Skin epidermis (tissue), 12 donors: ENCODE data around the gene CHSY3.

ENCODE experiments used
- H3K27ac ChIP-seq, 21 experiments: fragments of 200-600 bp; sonication (generic) in 11 of 21; one replicate each; pipeline ENCODE4 v1.5.0; 2020; ENCODE audit warnings: mild to moderate bottlenecking in 3 of 21, inconsistent platforms in 2 of 21, moderate library complexity in 2 of 21
- H3K4me3 ChIP-seq, 7 experiments: fragments of 200-600 bp; sonication (generic) in 2 of 7; one replicate each; pipeline ENCODE4 v1.5.0; 2020; ENCODE audit warnings: inconsistent platforms in 2 of 7, mild to moderate bottlenecking in 2 of 7, moderate library complexity in 1 of 7

The CHSY3 gene

GRCh38 chr5:130227699-130228098, 323.4 kb downstream of the CHSY3 start:
- H3K27ac ChIP-seq, result no peak overlapping the region
- no peak overlapping the region for H3K4me3 ChIP-seq

- H3K27ac ChIP-seq, result no peak overlapping the region
These were observed 327.5 kb downstream of the CHSY3 start for GRCh38 chr5:130231786-130232185.

GRCh38 chr5:130234816-130235215, 330.6 kb downstream of the CHSY3 start:
- H3K4me3 ChIP-seq, result no peak overlapping the region

More at GRCh38 chr5:130231786-130232185, 327.5 kb downstream of the CHSY3 start:
- H3K4me3 ChIP-seq, result no peak overlapping the region

More at GRCh38 chr5:130234816-130235215, 330.6 kb downstream of the CHSY3 start:
- H3K27ac ChIP-seq, result no peak overlapping the region
